Measurements from ENCODE around the gene CKB.

CKB gene

GRCh38 chr14:103522649-103523574 lies at the start of gene CKB:
CKB (minus strand) TSS chr14:103522830; CDS start chr14:103522493, 337 bp downstream.
- peak; percentile 30 for DNase-seq (ENCODE audit: low spot score)

GRCh38 chr14:103569408-103569807 lies 46.8 kb upstream of the CKB start:
- DNase-seq (ENCODE audit: low spot score) = no peak

- no peak for DNase-seq (ENCODE audit: low spot score)
Measured at GRCh38 chr14:103568952-103569351, 46.3 kb upstream of the CKB start.

GRCh38 chr14:103563844-103564505 lies 41.3 kb upstream of the CKB start:
- no peak for DNase-seq (ENCODE audit: low spot score)

GRCh38 chr14:103563226-103563620 lies 40.6 kb upstream of the CKB start:
- no peak for DNase-seq (ENCODE audit: low spot score)

GRCh38 chr14:103562429-103563225 lies 40.0 kb upstream of the CKB start, which contains the start of the genes BAG5 and COA8:
BAG5 (minus strand) TSS chr14:103562657; CDS start chr14:103561164, 1,493 bp downstream.
COA8 (plus strand) TSS chr14:103562960; CDS start chr14:103563002, 42 bp downstream.
- peak; percentile 80 for DNase-seq (ENCODE audit: low spot score)

- no peak for DNase-seq (ENCODE audit: low spot score)
Measured at GRCh38 chr14:103562179-103562428, 39.5 kb upstream of the CKB start.

GRCh38 chr14:103561381-103562178 lies 39.0 kb upstream of the CKB start:
- DNase-seq (ENCODE audit: low spot score) = peak; percentile 70

- DNase-seq (ENCODE audit: low spot score) = no peak
Measured at GRCh38 chr14:103560691-103561090, 38.1 kb upstream of the CKB start.

- no peak for DNase-seq (ENCODE audit: low spot score)
Measured at GRCh38 chr14:103559766-103560165, 37.1 kb upstream of the CKB start.

- DNase-seq (ENCODE audit: low spot score) = no peak
Measured at GRCh38 chr14:103558071-103558882, 35.6 kb upstream of the CKB start.

GRCh38 chr14:103556946-103557758 lies 34.5 kb upstream of the CKB start:
- DNase-seq (ENCODE audit: low spot score) = no peak

GRCh38 chr14:103555559-103556337 lies 33.1 kb upstream of the CKB start:
- no peak for DNase-seq (ENCODE audit: low spot score)

GRCh38 chr14:103552846-103553210 lies 30.2 kb upstream of the CKB start:
- no peak for DNase-seq (ENCODE audit: low spot score)

- DNase-seq (ENCODE audit: low spot score) = no peak
Measured at GRCh38 chr14:103552011-103552845, 29.6 kb upstream of the CKB start.

GRCh38 chr14:103551338-103551762 lies 28.7 kb upstream of the CKB start:
- no peak for DNase-seq (ENCODE audit: low spot score)

- no peak for DNase-seq (ENCODE audit: low spot score)
Measured at GRCh38 chr14:103550451-103551337, 28.1 kb upstream of the CKB start.

All from COLO829 (cell line).